ENCODE data around the gene SRXN1. TPM values are rescaled to one million over a fixed set of nuclear protein-coding genes. Genes with fewer than 3 reads are reported as not detected.

The SRXN1 gene
- total RNA-seq, 4 donors from 2014 or later = 54.3 to 212 (median 135) TPM

- no peak for DNase-seq
- Histone ChIP-seq H3K36me3 (no peaks in the 10 kb centered on the region), H3K4me3 (replicated peaks in 1 of 3) (no peak overlapping the region), H3K9me3 (no peaks in the 10 kb centered on the region), H3K27me3 (no peaks in the 10 kb centered on the region), H3K4me1 (peaks cover 11 to 12% of the 10 kb centered on the region in 2 donors), H3K27ac (no peak overlapping the region)
- TF ChIP-seq POLR2A (IDR thresholded peaks at IDR 0.05) (no peak), CTCF (IDR thresholded peaks at IDR 0.05) (no peak)
- WGBS, 2 donors = 41 to 47% methylated on average over 10 to 12 of the region's 12 CpGs
- intact Hi-C loops (cut with DNase I) = loop anchor here (10.0 kb wide), 2 partner anchors 177 to 287 kb away; partner anchors contain the start of gene TBC1D20
Observed at GRCh38 chr20:641516-641875, 11.5 kb downstream of the SRXN1 start.

GRCh38 chr20:640674-641515 is 12.1 kb downstream of the SRXN1 start:
- Histone ChIP-seq H3K4me3 (replicated peaks in 1 of 3) (no peak overlapping the region), H3K9me3 (no peaks in the 10 kb centered on the region), H3K27me3 (no peaks in the 10 kb centered on the region), H3K36me3 (no peaks in the 10 kb centered on the region), H3K4me1 (peaks cover 9 to 11% of the 10 kb centered on the region in 2 donors), H3K27ac (no peak overlapping the region)
- DNase-seq = no peak
- intact Hi-C loops (cut with DNase I) = loop anchor here (10.0 kb wide), 2 partner anchors 176 to 286 kb away; partner anchors contain the start of gene TBC1D20
- no peak for TF ChIP-seq CTCF (IDR thresholded peaks at IDR 0.05)
- TF ChIP-seq POLR2A (IDR thresholded peaks at IDR 0.05) = no peak
- 56 to 57% methylated on average over 11 of the region's 11 CpGs for WGBS, 2 donors

- Histone ChIP-seq H3K27ac (no peak overlapping the region), H3K36me3 (no peaks in the 10 kb centered on the region), H3K4me3 (replicated peaks in 1 of 3) (no peak overlapping the region), H3K27me3 (no peaks in the 10 kb centered on the region), H3K4me1 (peaks cover 4 to 5% of the 10 kb centered on the region in 2 donors), H3K9me3 (no peaks in the 10 kb centered on the region)
- 58 to 88% methylated on average over 1 of the region's 1 CpG for WGBS, 2 donors
- no peak for TF ChIP-seq POLR2A (IDR thresholded peaks at IDR 0.05)
- no peak for TF ChIP-seq CTCF (IDR thresholded peaks at IDR 0.05)
- intact Hi-C loops (cut with DNase I) = no loop called here
- no peak for DNase-seq
Observed at GRCh38 chr20:638579-638978, 14.4 kb downstream of the SRXN1 start.

GRCh38 chr20:637559-637958 is 15.4 kb downstream of the SRXN1 start:
- H3K4me1 ChIP-seq = peaks cover under 1 to 3% of the 10 kb centered on the region in 2 donors
- TF ChIP-seq CTCF (IDR thresholded peaks at IDR 0.05) (no peak), POLR2A (IDR thresholded peaks at IDR 0.05) (no peak)
- no peak overlapping the region for H3K4me3 ChIP-seq (replicated peaks in 1 of 3)
- no peaks in the 10 kb centered on the region for H3K36me3 ChIP-seq
- intact Hi-C loops (cut with DNase I) = no loop called here
- WGBS, 2 donors = 81 to 88% methylated on average over 2 of the region's 2 CpGs
- H3K27ac ChIP-seq = no peak overlapping the region
- no peak for DNase-seq
- no peaks in the 10 kb centered on the region for H3K9me3 ChIP-seq
- no peaks in the 10 kb centered on the region for H3K27me3 ChIP-seq

- Histone ChIP-seq H3K4me1 (no peaks in the 10 kb centered on the region), H3K27ac (no peak overlapping the region), H3K27me3 (no peaks in the 10 kb centered on the region), H3K4me3 (replicated peaks in 1 of 3) (no peak overlapping the region), H3K9me3 (no peaks in the 10 kb centered on the region), H3K36me3 (no peaks in the 10 kb centered on the region)
- intact Hi-C loops (cut with DNase I) = no loop called here
- TF ChIP-seq CTCF (IDR thresholded peaks at IDR 0.05) (no peak), POLR2A (IDR thresholded peaks at IDR 0.05) (no peak)
- WGBS, 2 donors = 52 to 58% methylated on average over 7 of the region's 7 CpGs
- DNase-seq = no peak
Observed at GRCh38 chr20:635893-636338, 17.1 kb downstream of the SRXN1 start.

Data from thyroid gland (tissue), 4 donors.